Measurements from ENCODE around the gene TUT1.

DNA sequence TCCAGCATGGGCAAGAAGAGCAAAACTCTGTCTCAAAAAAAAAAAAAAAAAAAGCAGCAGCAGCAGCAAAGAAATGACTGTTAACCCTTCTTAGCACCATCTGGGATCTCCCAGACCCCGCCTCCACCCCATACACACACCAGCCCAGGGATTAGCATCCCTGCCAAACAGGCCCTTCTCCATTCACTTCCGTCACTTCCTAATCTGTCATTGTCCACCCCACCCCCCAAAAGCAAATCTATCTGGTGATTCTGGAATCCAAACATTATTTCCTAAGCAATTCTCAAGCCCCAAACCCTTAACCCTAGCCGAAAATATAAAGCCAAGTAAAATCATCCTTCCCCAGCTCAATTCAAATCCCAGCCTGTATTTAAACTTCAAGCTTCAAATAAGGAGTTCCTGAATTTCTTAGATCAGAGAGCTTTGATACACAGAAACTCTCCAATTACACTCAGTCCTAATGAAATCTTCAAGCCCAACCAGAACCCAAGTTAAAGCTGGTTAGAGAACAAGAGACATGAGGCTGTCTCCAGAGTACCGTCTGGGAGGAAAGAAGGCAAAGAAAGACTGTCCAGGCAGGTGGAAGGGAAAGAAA lies 38.7 kb downstream of the TUT1 start:
- TF ChIP-seq, protein P1, sequence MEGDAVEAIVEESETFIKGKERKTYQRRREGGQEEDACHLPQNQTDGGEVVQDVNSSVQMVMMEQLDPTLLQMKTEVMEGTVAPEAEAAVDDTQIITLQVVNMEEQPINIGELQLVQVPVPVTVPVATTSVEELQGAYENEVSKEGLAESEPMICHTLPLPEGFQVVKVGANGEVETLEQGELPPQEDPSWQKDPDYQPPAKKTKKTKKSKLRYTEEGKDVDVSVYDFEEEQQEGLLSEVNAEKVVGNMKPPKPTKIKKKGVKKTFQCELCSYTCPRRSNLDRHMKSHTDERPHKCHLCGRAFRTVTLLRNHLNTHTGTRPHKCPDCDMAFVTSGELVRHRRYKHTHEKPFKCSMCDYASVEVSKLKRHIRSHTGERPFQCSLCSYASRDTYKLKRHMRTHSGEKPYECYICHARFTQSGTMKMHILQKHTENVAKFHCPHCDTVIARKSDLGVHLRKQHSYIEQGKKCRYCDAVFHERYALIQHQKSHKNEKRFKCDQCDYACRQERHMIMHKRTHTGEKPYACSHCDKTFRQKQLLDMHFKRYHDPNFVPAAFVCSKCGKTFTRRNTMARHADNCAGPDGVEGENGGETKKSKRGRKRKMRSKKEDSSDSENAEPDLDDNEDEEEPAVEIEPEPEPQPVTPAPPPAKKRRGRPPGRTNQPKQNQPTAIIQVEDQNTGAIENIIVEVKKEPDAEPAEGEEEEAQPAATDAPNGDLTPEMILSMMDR (IDR thresholded peaks at IDR 0.05), result no peak
- no peak for TF ChIP-seq POLR2A (IDR thresholded peaks at IDR 0.05)
- no peak for TF ChIP-seq POLR2AphosphoS5 (IDR thresholded peaks at IDR 0.05; ENCODE audit: insufficient read depth in 1 of 2, low read depth in 1 of 2)

Measured in vagina (tissue), 2 donors.